GM23338 (cell line): ENCODE results near the gene RAB42. TPM values are rescaled to one million over a fixed set of nuclear protein-coding genes. Genes with fewer than 3 reads are reported as not detected.

Source experiments
- CREB1 ChIP-seq: fragments of 250-450 bp; sonication (Bioruptor Pico); IDR thresholded peaks from 2 replicates; pipeline ENCODE4 v1.5.0; 2020; ENCODE audit warnings: low read depth, mild to moderate bottlenecking, moderate library complexity
- ETS1 ChIP-seq: IDR thresholded peaks from 2 replicates; pipeline ENCODE4 v1.6.1; 2016; ENCODE audit warnings: antibody characterized with exemption
- EZH2phosphoT487 ChIP-seq: fragments of 200-600 bp; sonication (generic); IDR thresholded peaks from one replicate; pipeline ENCODE4 v1.8.1; 2018; ENCODE audit warnings: antibody characterized with exemption; ENCODE audit not compliant: unreplicated experiment
- JUNB ChIP-seq: IDR thresholded peaks from one replicate; pipeline ENCODE4 v1.6.1; 2016; ENCODE audit warnings: antibody characterized with exemption; ENCODE audit not compliant: unreplicated experiment
- REST ChIP-seq: IDR thresholded peaks from one replicate; pipeline ENCODE4 v1.6.1; 2018; ENCODE audit warnings: antibody characterized with exemption; ENCODE audit not compliant: unreplicated experiment
- STAT1 ChIP-seq: IDR thresholded peaks from one replicate; pipeline ENCODE4 v1.6.1; 2016; ENCODE audit warnings: antibody characterized with exemption; ENCODE audit not compliant: unreplicated experiment
- ZNF462 ChIP-seq: fragments of 250-450 bp; sonication (Bioruptor Pico); IDR thresholded peaks from 2 replicates; pipeline ENCODE4 v1.5.0; 2020; ENCODE audit warnings: mild to moderate bottlenecking, moderate library complexity
- polyA plus RNA-seq: library from polyadenylated mRNA; unstranded; fragments of >200 nt; fragmentation: Nextera tagmentation; extraction: Ambion mirVana; gene quantifications from 2 replicates; pipeline ENCODE4 v1.2.1, GENCODE V29; 2016
- total RNA-seq: library from RNA; depleted of rRNA; stranded (reverse); fragments of >200 nt; shearing (Covaris generic); gene quantifications from 2 replicates; pipeline ENCODE4 v1.2.3, GENCODE V29; 2014

Gene RAB42
- total and polyA plus RNA-seq, 2 experiments from 2014 or later: 13.0 to 17.7 TPM

DNA sequence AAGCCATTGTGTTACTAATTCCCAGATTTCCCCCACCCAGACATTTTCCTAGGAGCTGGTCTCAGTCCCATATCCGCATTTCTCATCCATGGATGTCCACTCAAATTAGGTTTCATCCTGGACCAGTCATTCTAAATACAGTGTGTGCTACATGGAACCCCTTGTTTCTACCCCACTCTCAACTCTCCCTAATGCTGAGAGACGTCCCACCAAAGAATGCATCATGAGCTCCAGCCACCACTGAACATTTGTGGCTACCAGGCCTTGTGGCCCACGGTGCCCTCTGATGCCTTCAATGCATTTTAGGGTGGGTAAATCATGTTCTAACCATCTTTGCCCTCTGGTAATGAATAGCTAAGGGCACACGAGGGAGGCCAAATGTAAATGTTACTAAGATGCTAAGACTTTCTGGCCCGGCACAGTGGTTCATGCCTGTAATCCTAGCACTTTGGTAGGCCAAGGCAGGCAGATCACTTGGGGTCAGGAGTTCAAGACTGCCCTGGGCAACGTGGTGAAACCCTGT lies 13.3 kb upstream of the RAB42 start (continued):
- no peak for TF ChIP-seq ZNF462 (CRISPR knock-in tag)
- no peak for TF ChIP-seq ETS1
- no peak for TF ChIP-seq EZH2phosphoT487
- no peak for TF ChIP-seq STAT1
- TF ChIP-seq JUNB: no peak
- TF ChIP-seq REST: no peak
- TF ChIP-seq CREB1 (CRISPR knock-in tag): no peak
